ENCODE data around the gene ELOVL4. TPM values are rescaled to one million over a fixed set of nuclear protein-coding genes. Genes with fewer than 3 reads are reported as not detected.

ELOVL4 gene
- total RNA-seq, 2 experiments from 2014 or later: 0.33 to 0.54 TPM

Other genes starting within 250 kb of the ELOVL4 start
- 10 to 100 TPM; 45.9 to 51.1 TPM for gene TTK, start 57.1 kb upstream of the ELOVL4 start, total RNA-seq
- 10 to 100 TPM; 15.5 to 18.5 TPM for gene BCKDHB, start 159.1 kb upstream of the ELOVL4 start, total RNA-seq